CD4-positive, alpha-beta T cell treated with Interleukin-1 beta for 1 hour (primary cell): ENCODE results near the gene ZBTB7B.

Experiments used
- DNase-seq, 2 donors: peaks; one replicate each; pipeline ENCODE4 v3.0.0-alpha.2; 2020 to 2022

Gene ZBTB7B

GRCh38 chr1:155040358-155041093 is 37.9 kb downstream of the ZBTB7B start:
- DNase-seq: no peak

GRCh38 chr1:155042789-155043188 is 40.2 kb downstream of the ZBTB7B start:
- DNase-seq: no peak

DNA sequence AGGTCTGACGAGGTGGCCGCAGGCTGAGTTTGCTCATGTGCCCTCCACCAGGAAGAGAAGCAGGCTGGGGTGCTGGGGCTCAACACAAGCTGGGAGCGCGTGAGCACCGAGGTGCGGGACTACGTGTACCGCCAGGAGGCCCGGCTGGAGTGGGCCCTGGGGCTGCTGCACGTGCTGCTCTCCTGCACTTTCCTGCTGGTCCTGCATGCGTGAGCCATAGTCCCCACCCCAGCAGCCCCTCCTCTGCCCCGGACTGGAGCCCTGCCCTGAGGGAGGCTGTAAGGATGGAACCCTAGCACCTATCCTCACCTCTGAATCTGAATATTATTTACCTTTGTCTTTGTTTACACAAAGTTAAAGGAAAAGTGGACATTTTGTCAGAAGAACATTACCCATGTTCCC is 40.7 kb downstream of the ZBTB7B start:
- no peak for DNase-seq

DNA sequence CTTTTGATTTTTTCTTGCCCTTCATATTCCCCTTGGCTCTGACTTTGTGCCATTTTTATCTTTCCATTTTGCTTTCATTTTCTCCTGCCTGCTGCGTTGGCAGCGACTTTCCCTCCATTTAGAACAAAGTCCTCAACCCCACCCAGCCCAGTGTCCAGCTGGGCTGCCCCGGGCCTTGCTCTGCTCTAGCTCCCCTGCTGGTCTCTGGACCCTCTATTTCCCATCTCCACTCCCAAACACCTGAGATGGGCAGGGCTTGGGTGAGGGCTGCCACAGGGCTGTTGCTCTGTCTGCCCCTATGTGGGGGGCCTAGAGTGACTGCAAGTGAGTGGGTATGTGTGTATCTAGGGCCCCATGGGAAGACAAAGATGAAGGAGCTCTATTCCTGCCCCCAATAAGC is 41.2 kb downstream of the ZBTB7B start:
- DNase-seq: no peak

GRCh38 chr1:155044365-155044764 is 41.8 kb downstream of the ZBTB7B start:
- DNase-seq: no peak

DNA sequence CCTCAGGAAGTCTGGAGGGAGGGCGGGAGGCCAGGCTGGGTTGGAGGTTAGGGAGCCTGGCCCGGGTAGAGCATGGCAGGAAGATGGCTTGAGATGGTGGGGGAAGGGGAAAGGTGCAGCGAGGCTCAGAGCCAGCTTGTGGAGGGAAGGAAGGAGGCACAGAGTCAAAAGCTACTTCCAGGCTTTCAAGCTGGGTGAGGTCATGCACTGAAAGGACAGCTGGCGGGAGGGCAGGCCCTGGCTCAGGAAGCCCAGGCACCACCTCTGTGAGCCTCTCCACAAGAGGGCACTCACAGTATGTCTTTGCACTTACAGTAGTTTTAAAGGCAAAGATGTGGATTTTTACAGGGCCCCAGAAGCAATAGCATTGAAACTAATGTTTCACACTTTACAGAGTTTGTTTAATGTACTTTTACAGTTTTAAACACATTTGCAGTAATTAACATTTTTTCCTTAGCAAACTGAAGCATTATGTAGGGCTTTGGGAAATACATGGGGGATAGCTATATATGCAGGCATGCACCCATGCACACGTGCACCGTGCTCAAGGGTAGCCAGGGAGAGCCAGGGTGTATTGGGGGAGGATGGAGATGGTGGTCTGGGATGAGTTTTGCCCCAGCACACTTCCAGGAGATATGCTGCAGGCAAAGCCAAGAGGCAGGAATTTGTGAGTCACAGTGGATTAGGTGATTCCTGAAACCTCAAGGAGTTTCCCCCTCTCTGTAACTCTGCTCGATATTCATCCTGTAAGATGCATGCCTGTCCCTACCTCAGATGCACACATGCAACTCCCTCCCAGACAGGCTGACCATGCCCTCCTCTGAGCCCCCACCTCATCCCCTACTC is 42.4 kb downstream of the ZBTB7B start:
- peak; percentile 76 to 77 for DNase-seq

DNA sequence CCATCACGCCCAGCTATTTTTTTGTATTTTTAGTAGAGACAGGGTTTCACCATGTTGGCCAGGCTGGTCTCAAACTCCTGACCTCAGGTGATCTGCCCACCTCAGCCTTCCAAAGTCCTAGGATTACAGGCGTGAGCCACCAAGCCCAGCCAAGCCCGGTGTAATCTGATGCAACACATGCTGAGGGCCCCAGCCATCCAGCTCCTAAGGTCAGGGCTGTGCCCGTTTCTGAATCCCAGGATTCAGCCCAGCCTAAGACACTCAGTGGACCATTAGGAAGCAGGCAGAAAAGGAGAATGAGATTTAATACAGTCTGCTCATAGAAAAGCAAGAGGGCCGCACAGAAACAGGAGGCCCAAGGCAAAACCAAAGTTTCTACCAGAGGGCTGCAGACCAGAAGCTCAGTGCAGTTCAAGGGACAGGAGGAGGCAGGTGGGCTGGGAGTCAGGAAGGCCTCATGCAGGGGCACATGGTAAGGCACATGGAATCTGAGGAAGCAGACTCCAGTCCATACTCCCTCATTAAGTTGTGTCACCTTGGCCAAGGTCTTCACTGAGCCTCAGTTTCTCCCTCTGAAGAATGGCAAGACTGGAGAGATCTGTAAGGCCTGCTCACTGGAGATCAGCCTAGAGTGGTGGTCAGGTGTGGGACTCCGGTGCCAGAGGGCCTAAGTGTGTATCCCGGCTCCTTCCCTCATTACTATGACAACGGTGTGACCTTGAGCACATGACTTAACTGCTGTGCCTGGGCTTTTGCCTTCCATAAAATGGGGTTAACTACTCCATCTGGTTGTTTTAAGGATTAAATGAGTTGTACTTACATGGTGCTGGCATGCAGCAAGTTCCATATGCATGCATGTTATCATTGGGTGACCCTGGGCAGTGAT is 46.1 kb downstream of the ZBTB7B start:
- no peak for DNase-seq

DNA sequence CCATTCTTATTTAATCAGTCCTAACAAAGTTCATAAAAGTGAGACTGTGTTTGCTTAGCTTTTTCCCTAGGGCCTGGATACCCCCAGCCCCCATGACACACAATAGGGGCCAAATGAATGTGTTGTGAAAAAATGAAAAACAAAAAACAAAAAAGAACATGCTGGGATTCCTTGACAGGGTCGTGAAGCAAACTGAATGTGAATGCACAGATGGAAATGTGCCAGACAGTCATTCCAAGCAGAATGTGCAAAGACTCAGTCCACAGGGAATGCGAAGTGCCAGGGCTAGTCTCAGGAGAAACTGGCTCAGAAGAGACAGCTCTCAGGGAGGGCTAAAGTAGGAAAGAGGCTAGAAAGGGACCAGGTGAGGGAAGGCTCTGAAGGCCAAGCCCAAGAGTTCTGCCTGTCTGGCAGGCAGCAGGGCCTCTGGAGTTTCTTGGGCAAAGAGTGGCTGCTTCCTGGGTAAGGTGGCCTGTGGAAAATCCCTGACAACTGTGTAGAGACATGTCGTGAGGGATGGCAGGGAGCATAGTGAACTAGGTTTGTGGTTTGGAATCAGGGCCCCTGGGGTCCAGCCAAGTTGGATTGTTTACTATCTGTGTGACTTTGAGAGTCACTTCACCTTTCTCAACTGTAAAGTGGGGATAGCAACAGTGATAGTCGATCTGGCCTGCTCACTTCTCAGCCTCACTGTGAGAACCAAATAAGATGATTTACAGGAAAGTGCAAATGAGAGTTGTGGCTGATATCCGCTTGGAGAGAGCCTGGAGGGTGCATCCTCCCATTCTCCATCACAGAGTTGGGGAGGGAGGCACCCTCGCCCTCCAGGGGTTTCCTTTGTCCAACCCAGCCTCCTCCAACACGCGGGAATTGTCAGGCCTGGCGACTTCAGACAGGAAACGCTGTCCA is 47.3 kb downstream of the ZBTB7B start:
- no peak for DNase-seq

DNA sequence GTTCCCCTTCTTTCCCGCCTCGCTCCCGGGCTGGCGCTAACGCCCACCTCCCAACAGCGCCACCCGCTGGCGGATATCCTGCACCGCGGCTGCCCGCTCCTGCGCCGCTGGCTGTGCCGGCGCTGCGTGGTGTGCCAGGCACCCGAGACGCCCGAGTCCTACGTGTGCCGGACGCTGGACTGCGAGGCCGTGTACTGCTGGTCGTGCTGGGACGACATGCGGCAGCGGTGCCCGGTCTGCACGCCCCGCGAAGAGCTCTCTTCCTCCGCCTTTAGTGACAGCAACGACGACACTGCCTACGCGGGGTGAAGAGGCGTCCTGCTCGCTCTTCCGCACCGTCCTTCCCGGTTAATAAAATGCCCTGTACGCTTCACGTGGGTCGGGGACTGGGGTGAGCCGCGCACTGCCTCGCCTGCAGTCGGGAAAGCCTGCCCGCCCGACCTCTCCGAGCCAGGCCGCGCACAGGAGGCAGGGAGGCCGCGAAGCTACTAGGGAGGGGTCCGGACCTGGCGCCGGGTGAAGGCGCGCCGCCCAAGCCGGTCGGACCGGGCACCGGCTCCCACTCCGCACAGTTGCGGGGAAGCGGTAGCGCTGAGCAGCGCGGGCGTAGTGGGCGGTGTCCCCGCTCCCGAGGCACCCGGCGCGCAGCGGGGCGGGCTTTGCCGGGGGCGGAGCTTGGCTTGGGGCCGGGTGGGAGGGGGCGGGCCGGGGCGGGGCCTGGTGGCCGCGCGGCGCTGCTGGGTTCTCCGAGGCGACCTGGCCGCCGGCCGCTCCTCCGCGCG is 48.1 kb downstream of the ZBTB7B start, which contains the start of gene ADAM15:
Gene ADAM15, plus strand, starts transcription at position 757 of the 782 bp plus-strand sequence. CDS start 71 bp downstream, outside the sequence.
- peak; percentile 83 to 87 for DNase-seq

GRCh38 chr1:155051342-155051776 is 48.8 kb downstream of the ZBTB7B start:
- DNase-seq: no peak

DNA sequence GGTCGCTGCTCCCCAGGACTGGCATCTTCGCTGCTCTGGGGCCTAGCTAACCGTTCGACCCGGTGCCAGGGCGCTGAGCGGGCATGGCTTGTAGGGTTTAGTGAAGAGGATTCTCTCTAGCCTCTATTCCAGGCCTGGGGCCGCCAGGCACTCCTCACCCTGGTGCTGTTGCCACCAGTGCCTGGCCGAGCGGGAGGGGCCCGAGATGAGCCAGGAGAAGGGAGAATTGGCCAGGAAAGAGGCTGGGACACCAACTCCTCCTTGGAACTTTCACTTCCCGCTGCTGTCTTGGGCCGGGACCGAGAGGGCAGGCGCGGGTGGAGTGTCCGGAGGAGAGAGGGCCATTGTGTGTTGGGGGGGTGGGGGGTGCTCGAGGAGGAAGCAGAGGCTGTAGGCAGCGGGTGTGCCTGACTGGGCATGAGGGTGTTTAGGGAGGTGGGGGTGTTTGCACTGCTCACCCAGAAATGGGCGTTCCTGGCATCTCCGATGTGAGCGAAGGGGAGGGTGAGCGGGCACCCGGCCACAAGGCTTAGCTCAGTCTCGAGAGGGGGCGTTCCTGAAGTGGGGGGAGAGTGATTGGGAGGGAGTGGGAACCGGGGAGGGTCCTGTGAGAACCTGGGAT is 49.3 kb downstream of the ZBTB7B start:
- DNase-seq: peak; percentile 58 to 59

GRCh38 chr1:155052439-155053395 is 50.1 kb downstream of the ZBTB7B start:
- peak in 1 of 2 donors; percentile 18 for DNase-seq

DNA sequence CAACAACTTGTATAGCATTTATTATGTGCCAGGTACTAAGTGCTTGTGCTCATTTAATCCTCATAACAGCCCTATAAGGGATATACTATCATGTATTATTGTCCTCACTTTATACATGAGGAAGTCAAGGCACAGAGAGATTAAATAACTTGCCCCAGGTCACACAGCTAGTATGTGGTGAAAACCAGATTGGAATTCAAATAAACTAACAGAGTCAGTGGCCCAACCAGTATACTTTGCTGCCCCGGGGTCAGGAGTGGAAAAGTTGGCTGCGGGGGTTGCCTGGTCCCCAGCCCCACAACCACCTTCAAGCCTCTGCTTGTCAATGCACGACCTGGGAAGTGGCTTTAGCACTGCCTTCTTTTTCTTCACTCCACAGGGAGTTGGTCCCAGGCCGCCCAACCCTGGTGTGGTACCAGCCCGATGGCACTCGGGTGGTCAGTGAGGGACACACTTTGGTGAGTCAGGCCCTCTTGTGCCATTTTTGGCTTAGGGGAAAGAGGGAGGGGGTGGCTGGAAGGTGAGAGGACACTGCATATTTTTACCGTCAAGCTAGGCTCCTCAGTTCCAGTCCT is 51.0 kb downstream of the ZBTB7B start:
- DNase-seq: no peak

DNA sequence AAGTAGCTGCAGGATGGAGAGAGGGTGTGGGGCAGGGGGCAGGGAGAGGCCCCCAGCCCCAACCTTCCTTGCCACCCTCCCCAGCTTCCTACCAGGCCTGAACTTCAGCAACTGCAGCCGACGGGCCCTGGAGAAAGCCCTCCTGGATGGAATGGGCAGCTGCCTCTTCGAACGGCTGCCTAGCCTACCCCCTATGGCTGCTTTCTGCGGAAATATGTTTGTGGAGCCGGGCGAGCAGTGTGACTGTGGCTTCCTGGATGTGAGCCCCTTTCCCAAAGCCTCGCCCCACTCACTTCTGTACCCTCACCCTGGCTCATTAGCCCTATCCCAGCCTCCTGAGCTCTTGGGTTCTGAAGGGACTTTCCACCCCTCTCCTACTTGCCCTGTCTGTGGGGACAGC is 54.5 kb downstream of the ZBTB7B start:
- no peak for DNase-seq

DNA sequence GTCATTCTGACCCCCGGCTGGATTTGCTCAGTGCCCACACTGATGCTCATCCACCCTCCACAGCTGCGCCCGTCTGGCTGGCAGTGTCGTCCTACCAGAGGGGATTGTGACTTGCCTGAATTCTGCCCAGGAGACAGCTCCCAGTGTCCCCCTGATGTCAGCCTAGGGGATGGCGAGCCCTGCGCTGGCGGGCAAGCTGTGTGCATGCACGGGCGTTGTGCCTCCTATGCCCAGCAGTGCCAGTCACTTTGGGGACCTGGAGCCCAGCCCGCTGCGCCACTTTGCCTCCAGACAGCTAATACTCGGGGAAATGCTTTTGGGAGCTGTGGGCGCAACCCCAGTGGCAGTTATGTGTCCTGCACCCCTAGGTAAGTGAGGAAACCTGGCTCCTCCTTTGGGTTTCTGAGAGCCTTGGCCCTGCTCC is 55.2 kb downstream of the ZBTB7B start:
- DNase-seq: no peak

GRCh38 chr1:155060736-155061135 is 58.1 kb downstream of the ZBTB7B start:
- DNase-seq: no peak

GRCh38 chr1:155061381-155062150 is 59.0 kb downstream of the ZBTB7B start:
- peak; percentile 94 to 95 for DNase-seq

DNA sequence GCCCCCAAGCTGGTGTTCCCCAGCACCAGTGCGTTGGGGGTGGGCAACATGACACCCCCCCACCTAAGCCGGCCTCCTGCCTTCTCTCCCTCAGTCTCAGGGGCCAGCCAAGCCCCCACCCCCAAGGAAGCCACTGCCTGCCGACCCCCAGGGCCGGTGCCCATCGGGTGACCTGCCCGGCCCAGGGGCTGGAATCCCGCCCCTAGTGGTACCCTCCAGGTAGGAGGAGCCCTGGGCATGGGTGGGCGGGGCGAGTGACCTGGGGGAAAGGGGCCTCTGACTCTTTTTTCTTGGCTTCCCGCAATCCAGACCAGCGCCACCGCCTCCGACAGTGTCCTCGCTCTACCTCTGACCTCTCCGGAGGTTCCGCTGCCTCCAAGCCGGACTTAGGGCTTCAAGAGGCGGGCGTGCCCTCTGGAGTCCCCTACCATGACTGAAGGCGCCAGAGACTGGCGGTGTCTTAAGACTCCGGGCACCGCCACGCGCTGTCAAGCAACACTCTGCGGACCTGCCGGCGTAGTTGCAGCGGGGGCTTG is 59.6 kb downstream of the ZBTB7B start:
- DNase-seq: no peak
